Measurements from ENCODE around the gene MN1.

Gene MN1

DNA sequence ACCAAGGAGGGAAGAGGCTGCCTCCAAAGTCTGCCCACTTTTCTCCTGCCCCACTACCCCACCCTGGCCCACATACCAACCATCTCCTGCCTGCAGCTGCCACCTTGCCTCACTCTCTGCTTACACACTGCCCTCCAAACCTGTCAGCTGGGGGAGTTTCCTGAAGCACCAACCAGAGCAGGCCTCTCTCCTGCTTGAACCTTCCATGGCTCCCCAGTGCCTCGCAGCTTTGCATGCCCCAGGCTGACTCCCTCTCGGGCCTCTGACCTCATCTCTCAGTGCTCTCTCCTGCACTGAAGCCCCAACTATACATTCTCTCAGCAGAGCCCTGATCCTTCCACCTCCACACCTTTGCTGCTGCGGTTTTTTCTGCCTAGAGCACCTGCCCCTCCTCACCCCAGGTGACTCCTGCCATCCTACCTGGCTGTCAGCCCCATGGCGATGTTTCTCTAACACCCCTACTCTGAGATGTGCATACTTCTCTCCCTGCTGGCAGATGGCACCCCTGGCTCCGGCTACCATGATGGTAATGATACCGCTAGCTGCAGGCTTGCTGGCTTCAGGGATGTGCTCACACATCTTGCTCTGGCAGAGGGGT is 43.5 kb downstream of the MN1 start:
- Histone ChIP-seq H2BK15ac (replicated peaks; ENCODE audit: low read depth) (no peak overlapping the region), H3K4ac (ENCODE audit: low read depth, low read length) (no peak overlapping the region), H3K27ac (ENCODE audit: low read depth, low read length) (no peak overlapping the region), H3K79me2 (ENCODE audit: control insufficient read depth, insufficient read depth, low read length) (no peaks in the 10 kb centered on the region), H2AK5ac (ENCODE audit: low read length) (no peak overlapping the region), H3K18ac (ENCODE audit: low read length) (no peak overlapping the region), H3K4me1 (ENCODE audit: control insufficient read depth, low read depth, low read length) (no peaks in the 10 kb centered on the region), H3K4me2 (ENCODE audit: low read length) (no peak overlapping the region), H3K56ac (ENCODE audit: low read length) (no peak overlapping the region), H3K23ac (ENCODE audit: low read length) (no peak overlapping the region), H2BK120ac (ENCODE audit: low read depth, low read length) (no peak overlapping the region), H4K5ac (ENCODE audit: low read length) (no peak overlapping the region), H3K79me1 (ENCODE audit: low read length) (no peaks in the 10 kb centered on the region), H3K36me3 (ENCODE audit: control insufficient read depth, insufficient read depth, low read length) (no peaks in the 10 kb centered on the region), H3K9ac (ENCODE audit: low read length) (no peak overlapping the region), H2BK5ac (ENCODE audit: low read length) (no peak overlapping the region), H4K8ac (ENCODE audit: low read depth, low read length) (no peak overlapping the region), H3K27me3 (ENCODE audit: insufficient read depth, low read length, poor library complexity) (no peaks in the 10 kb centered on the region), H3K4me3 (ENCODE audit: low read length) (no peak overlapping the region)
- no CpG with 5 or more reads among the region's 6 CpGs for WGBS (ENCODE audit: extremely low coverage, insufficient coverage, low lambda C conversion rate)
- no peak for DNase-seq

DNA sequence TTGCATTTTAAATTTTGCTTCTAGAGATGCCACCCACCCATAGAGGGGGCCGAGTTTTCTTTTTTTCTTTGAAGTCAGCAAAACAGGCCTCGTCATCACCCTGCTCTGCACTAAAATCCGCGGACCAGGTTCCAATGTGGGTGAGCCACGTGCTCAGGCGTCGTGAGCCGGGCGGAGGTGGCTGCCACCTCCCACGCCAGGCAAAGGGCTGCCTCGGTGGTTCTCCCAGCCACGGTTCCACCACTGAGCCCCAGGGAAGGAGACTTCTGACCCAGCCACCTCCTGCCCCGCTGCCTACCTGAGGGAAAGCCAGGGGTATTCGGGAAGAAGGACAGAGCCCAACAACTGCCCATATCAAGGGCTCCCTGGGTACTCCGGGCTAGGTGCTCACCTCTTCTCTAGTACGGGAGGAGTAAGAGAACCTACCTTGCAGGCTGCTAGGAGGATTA is 45.3 kb downstream of the MN1 start:
- H2AK5ac ChIP-seq (ENCODE audit: low read length), result no peak overlapping the region
- H3K36me3 ChIP-seq (ENCODE audit: control insufficient read depth, insufficient read depth, low read length), result no peaks in the 10 kb centered on the region
- no peak overlapping the region for H3K18ac ChIP-seq (ENCODE audit: low read length)
- no peak overlapping the region for H4K8ac ChIP-seq (ENCODE audit: low read depth, low read length)
- H2BK15ac ChIP-seq (replicated peaks; ENCODE audit: low read depth), result no peak overlapping the region
- no peak overlapping the region for H3K4me2 ChIP-seq (ENCODE audit: low read length)
- no peak overlapping the region for H2BK120ac ChIP-seq (ENCODE audit: low read depth, low read length)
- H3K79me1 ChIP-seq (ENCODE audit: low read length), result no peaks in the 10 kb centered on the region
- H3K27ac ChIP-seq (ENCODE audit: low read depth, low read length), result no peak overlapping the region
- H3K4ac ChIP-seq (ENCODE audit: low read depth, low read length), result no peak overlapping the region
- no CpG with 5 or more reads among the region's 16 CpGs for WGBS (ENCODE audit: extremely low coverage, insufficient coverage, low lambda C conversion rate)
- H3K56ac ChIP-seq (ENCODE audit: low read length), result no peak overlapping the region
- no peak overlapping the region for H3K9ac ChIP-seq (ENCODE audit: low read length)
- H3K4me3 ChIP-seq (ENCODE audit: low read length), result no peak overlapping the region
- H4K5ac ChIP-seq (ENCODE audit: low read length), result no peak overlapping the region
- DNase-seq, result no peak
- H3K4me1 ChIP-seq (ENCODE audit: control insufficient read depth, low read depth, low read length), result no peaks in the 10 kb centered on the region
- no peaks in the 10 kb centered on the region for H3K79me2 ChIP-seq (ENCODE audit: control insufficient read depth, insufficient read depth, low read length)
- H3K23ac ChIP-seq (ENCODE audit: low read length), result no peak overlapping the region
- no peak overlapping the region for H2BK5ac ChIP-seq (ENCODE audit: low read length)
- H3K27me3 ChIP-seq (ENCODE audit: insufficient read depth, low read length, poor library complexity), result no peaks in the 10 kb centered on the region

DNA sequence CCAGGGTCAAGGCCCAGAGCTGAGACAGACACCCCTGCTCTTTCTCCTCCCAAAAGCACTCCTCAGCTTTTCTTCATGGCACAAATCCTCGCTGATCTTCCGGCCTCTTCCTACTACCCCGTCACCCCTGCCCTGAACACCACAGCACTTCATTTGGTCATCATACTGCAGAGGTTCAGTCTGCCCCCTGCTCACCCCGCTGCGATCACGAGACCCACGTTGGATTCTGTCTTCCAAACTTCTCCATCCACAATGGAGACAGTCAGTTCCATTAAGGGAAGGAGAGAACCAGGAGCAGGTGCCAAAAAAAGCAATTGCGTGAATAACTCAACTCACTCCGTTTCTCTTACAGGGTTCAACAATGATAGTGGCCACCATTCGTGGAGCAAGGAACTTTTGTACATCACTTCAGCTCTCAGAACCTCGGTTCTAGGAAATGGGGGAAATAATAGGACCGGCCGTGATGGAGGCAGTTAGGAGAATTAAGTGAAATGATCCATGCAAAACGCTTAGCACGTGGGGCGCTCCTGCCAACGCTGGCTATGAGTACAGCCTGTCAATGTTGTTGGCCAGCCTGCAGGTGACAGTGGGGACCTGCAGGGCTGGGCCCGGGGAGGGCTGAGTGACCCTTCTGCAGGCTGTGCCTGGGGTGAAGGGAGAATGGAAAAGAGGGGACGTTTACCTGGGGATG is 45.9 kb downstream of the MN1 start:
- no peak overlapping the region for H3K4ac ChIP-seq (ENCODE audit: low read depth, low read length)
- H3K23ac ChIP-seq (ENCODE audit: low read length), result no peak overlapping the region
- H3K79me2 ChIP-seq (ENCODE audit: control insufficient read depth, insufficient read depth, low read length), result no peaks in the 10 kb centered on the region
- H2BK120ac ChIP-seq (ENCODE audit: low read depth, low read length), result no peak overlapping the region
- H3K27ac ChIP-seq (ENCODE audit: low read depth, low read length), result no peak overlapping the region
- no CpG with 5 or more reads among the region's 19 CpGs for WGBS (ENCODE audit: extremely low coverage, insufficient coverage, low lambda C conversion rate)
- H3K27me3 ChIP-seq (ENCODE audit: insufficient read depth, low read length, poor library complexity), result no peaks in the 10 kb centered on the region
- H3K56ac ChIP-seq (ENCODE audit: low read length), result no peak overlapping the region
- no peak overlapping the region for H2AK5ac ChIP-seq (ENCODE audit: low read length)
- H3K79me1 ChIP-seq (ENCODE audit: low read length), result no peaks in the 10 kb centered on the region
- H3K36me3 ChIP-seq (ENCODE audit: control insufficient read depth, insufficient read depth, low read length), result no peaks in the 10 kb centered on the region
- no peak overlapping the region for H3K18ac ChIP-seq (ENCODE audit: low read length)
- H4K5ac ChIP-seq (ENCODE audit: low read length), result no peak overlapping the region
- H2BK15ac ChIP-seq (replicated peaks; ENCODE audit: low read depth), result no peak overlapping the region
- H3K9ac ChIP-seq (ENCODE audit: low read length), result no peak overlapping the region
- no peak overlapping the region for H2BK5ac ChIP-seq (ENCODE audit: low read length)
- DNase-seq, result no peak
- H3K4me1 ChIP-seq (ENCODE audit: control insufficient read depth, low read depth, low read length), result no peaks in the 10 kb centered on the region
- no peak overlapping the region for H3K4me2 ChIP-seq (ENCODE audit: low read length)
- no peak overlapping the region for H4K8ac ChIP-seq (ENCODE audit: low read depth, low read length)
- H3K4me3 ChIP-seq (ENCODE audit: low read length), result no peak overlapping the region

DNA sequence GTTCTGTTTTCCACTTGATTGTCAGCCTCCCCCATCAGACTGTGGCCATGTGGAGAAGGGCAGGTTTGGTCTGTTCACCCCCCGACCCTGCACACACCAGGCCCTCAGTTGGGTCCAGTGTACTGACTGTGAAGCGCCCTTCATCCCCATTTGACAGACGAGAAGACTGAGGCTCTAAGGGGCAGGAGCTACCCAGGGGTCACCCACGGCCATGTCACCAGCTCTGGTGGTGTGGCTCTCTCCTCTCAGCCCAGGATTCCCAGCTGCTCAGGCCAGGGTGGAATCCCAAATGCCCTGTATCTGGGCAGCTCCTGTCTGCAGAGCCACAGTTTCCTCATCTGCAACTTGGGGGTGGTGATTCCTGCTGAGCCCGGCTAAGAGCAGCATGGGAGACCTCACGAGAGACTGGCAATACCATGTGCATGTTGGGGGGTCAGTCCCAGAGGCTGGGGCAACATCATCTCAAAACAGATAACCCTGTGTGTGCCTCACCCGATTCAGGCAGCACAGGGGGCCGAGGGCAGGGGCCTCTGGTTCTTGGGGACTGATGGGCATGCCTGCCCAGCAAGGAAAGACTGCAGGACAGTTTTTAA is 46.6 kb downstream of the MN1 start:
- no peaks in the 10 kb centered on the region for H3K36me3 ChIP-seq (ENCODE audit: control insufficient read depth, insufficient read depth, low read length)

DNA sequence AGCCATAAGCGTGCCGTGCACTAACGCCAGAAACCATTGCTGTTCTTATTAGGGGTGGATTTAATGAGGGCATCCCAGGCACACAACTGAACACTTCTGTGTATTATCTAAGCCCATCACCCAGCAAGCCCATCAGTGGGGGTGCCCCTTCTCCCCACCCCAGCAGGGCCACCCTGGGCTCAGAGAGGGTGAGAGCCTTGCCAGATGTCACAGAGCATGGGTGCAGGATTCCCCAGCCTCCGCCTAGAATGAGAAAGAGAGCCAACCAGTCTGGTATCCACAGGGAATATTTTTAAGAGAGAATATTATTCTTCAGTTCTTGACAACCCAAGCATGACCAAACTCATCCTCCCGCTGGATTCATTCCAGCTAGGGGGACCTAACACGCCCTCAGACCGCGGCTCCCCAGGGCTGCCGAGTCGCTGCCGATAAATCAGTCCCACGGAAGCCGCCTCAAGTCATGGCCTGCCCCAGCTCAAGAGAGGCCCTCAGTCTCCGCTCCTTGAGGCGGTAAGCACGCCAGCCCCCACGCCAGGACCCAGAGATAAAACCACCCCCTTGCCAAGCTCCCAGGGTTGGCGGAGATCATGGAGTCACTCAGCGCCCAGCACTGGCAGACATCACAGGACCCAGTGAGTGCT is 47.2 kb downstream of the MN1 start:
- H3K9ac ChIP-seq (ENCODE audit: low read length), result no peak overlapping the region
- DNase-seq, result no peak

More for the DNA sequence above, 46.6 kb downstream of the MN1 start:
- Histone ChIP-seq H3K79me1 (ENCODE audit: low read length) (no peaks in the 10 kb centered on the region), H2BK15ac (replicated peaks; ENCODE audit: low read depth) (no peak overlapping the region), H4K8ac (ENCODE audit: low read depth, low read length) (no peak overlapping the region), H3K4me1 (ENCODE audit: control insufficient read depth, low read depth, low read length) (peaks cover 1% of the 10 kb centered on the region), H3K4me2 (ENCODE audit: low read length) (no peak overlapping the region), H2BK5ac (ENCODE audit: low read length) (no peak overlapping the region), H3K18ac (ENCODE audit: low read length) (no peak overlapping the region), H3K4ac (ENCODE audit: low read depth, low read length) (no peak overlapping the region), H3K27ac (ENCODE audit: low read depth, low read length) (no peak overlapping the region), H2AK5ac (ENCODE audit: low read length) (no peak overlapping the region), H3K9ac (ENCODE audit: low read length) (no peak overlapping the region), H2BK120ac (ENCODE audit: low read depth, low read length) (no peak overlapping the region), H3K79me2 (ENCODE audit: control insufficient read depth, insufficient read depth, low read length) (no peaks in the 10 kb centered on the region), H4K5ac (ENCODE audit: low read length) (no peak overlapping the region), H3K4me3 (ENCODE audit: low read length) (no peak overlapping the region), H3K27me3 (ENCODE audit: insufficient read depth, low read length, poor library complexity) (no peaks in the 10 kb centered on the region), H3K56ac (ENCODE audit: low read length) (no peak overlapping the region), H3K23ac (ENCODE audit: low read length) (no peak overlapping the region)
- WGBS (ENCODE audit: extremely low coverage, insufficient coverage, low lambda C conversion rate), result no CpG with 5 or more reads among the region's 8 CpGs
- no peak for DNase-seq

More for the DNA sequence above, 47.2 kb downstream of the MN1 start:
- Histone ChIP-seq H3K36me3 (ENCODE audit: control insufficient read depth, insufficient read depth, low read length) (no peaks in the 10 kb centered on the region), H3K27me3 (ENCODE audit: insufficient read depth, low read length, poor library complexity) (no peaks in the 10 kb centered on the region), H2AK5ac (ENCODE audit: low read length) (no peak overlapping the region), H3K18ac (ENCODE audit: low read length) (no peak overlapping the region), H3K4me3 (ENCODE audit: low read length) (no peak overlapping the region), H2BK15ac (replicated peaks; ENCODE audit: low read depth) (no peak overlapping the region), H2BK5ac (ENCODE audit: low read length) (no peak overlapping the region), H3K56ac (ENCODE audit: low read length) (no peak overlapping the region), H4K8ac (ENCODE audit: low read depth, low read length) (no peak overlapping the region), H3K4me1 (ENCODE audit: control insufficient read depth, low read depth, low read length) (peaks cover 3% of the 10 kb centered on the region), H3K23ac (ENCODE audit: low read length) (no peak overlapping the region), H3K79me2 (ENCODE audit: control insufficient read depth, insufficient read depth, low read length) (no peaks in the 10 kb centered on the region), H3K4ac (ENCODE audit: low read depth, low read length) (no peak overlapping the region), H3K79me1 (ENCODE audit: low read length) (no peaks in the 10 kb centered on the region), H3K27ac (ENCODE audit: low read depth, low read length) (no peak overlapping the region), H4K5ac (ENCODE audit: low read length) (no peak overlapping the region), H3K4me2 (ENCODE audit: low read length) (no peak overlapping the region), H2BK120ac (ENCODE audit: low read depth, low read length) (no peak overlapping the region)
- no CpG with 5 or more reads among the region's 19 CpGs for WGBS (ENCODE audit: extremely low coverage, insufficient coverage, low lambda C conversion rate)
